MCF 10A (cell line): Measurements from ENCODE around the gene RALA. TPM values are rescaled to one million over a fixed set of nuclear protein-coding genes. Genes with fewer than 3 reads are reported as not detected.
A peak's percentile ranks its signal among the peaks of the same experiment; 100 is the strongest.

Experiments used
- BruUV-seq: library from RNA; stranded (reverse); fragments of 400-500 nt; replicated peaks from 2 replicates; lab custom pipeline; 2021; lab: Mats Ljungman, UMichigan
- CTCF ChIA-PET: fragments of 300-600 bp; sonication (Branson Sonifier 250); formaldehyde crosslinking; extraction: SDS; loops from one replicate; lab custom pipeline; 2021; ENCODE audit warnings: antibody characterized with exemption, inconsistent platforms; lab: Yijun Ruan, JAX
- POLR2A ChIA-PET: fragments of 300-600, 350-650 bp; sonication (Branson Sonifier 250); formaldehyde crosslinking; extraction: SDS; loops from one replicate; lab custom pipeline; 2020; ENCODE audit warnings: antibody characterized with exemption, inconsistent platforms; lab: Yijun Ruan, JAX
- DNase-seq: peaks from one replicate; pipeline ENCODE4 v3.0.0-alpha.2; 2018; ENCODE audit not compliant: unreplicated experiment
- H3K27ac Mint-ChIP-seq: one replicate; pipeline ENCODE4 v1.8.0; 2022; ENCODE audit warnings: mild to moderate bottlenecking, low read depth, mixed read lengths; ENCODE audit not compliant: unreplicated experiment
- H3K27me3 Mint-ChIP-seq: one replicate; pipeline ENCODE4 v1.8.0; 2022; ENCODE audit warnings: mixed read lengths; ENCODE audit not compliant: insufficient read depth, unreplicated experiment
- H3K36me3 Mint-ChIP-seq: one replicate; pipeline ENCODE4 v1.8.0; 2022; ENCODE audit warnings: mild to moderate bottlenecking, moderate library complexity, mixed read lengths; ENCODE audit not compliant: insufficient read depth, unreplicated experiment
- H3K4me1 Mint-ChIP-seq: one replicate; pipeline ENCODE4 v1.8.0; 2022; ENCODE audit warnings: mixed read lengths; ENCODE audit not compliant: insufficient read depth, unreplicated experiment
- H3K4me3 Mint-ChIP-seq: one replicate; pipeline ENCODE4 v1.8.0; 2022; ENCODE audit warnings: mild to moderate bottlenecking, moderate library complexity, mixed read lengths; ENCODE audit not compliant: unreplicated experiment
- H3K9me3 Mint-ChIP-seq: one replicate; pipeline ENCODE4 v1.8.0; 2022; ENCODE audit warnings: mixed read lengths; ENCODE audit not compliant: unreplicated experiment
- CTCF ChIP-seq: fragments of 200-600 bp; IDR thresholded peaks from one replicate; pipeline ENCODE4 v1.8.0; 2022; ENCODE audit warnings: antibody characterized with exemption, mild to moderate bottlenecking; ENCODE audit not compliant: unreplicated experiment
- intact Hi-C: fragments of 100-400 bp; cut with micrococcal nuclease; formaldehyde crosslinking; loops from 2 replicates; pipeline ENCODE4 v1.14.1; 2022
- total RNA-seq: library from RNA; stranded (reverse); gene quantifications from 2 replicates; pipeline ENCODE4 v1.2.3, GENCODE V29; 2022

The RALA gene
- total RNA-seq, 1 experiment from 2014 or later: 34.1 TPM

- Mint-ChIP-seq H3K27me3 (no peaks in the 10 kb centered on the region), H3K27ac (peak overlapping the region; percentile 41), H3K4me3 (no peak overlapping the region), H3K36me3 (no peaks in the 10 kb centered on the region), H3K4me1 (peaks cover 22% of the 10 kb centered on the region), H3K9me3 (no peaks in the 10 kb centered on the region)
- ChIA-PET POLR2A (no interaction called here), CTCF (no interaction called here)
- intact Hi-C loops: no loop called here
- BruUV-seq: no TSS peak
- no peak for DNase-seq
- TF ChIP-seq CTCF: no peak
Measured at GRCh38 chr7:39606941-39607340, 16.4 kb upstream of the RALA start.

GRCh38 chr7:39607865-39608264 is 15.5 kb upstream of the RALA start:
- TF ChIP-seq CTCF: no peak
- ChIA-PET POLR2A (no interaction called here), CTCF (no interaction called here)
- no peak for DNase-seq
- no peaks in the 10 kb centered on the region for H3K36me3 Mint-ChIP-seq
- H3K27me3 Mint-ChIP-seq: no peaks in the 10 kb centered on the region
- peaks cover 22% of the 10 kb centered on the region for H3K4me1 Mint-ChIP-seq
- intact Hi-C loops: no loop called here
- H3K9me3 Mint-ChIP-seq: no peaks in the 10 kb centered on the region
- BruUV-seq: no TSS peak
- H3K4me3 Mint-ChIP-seq: no peak overlapping the region
- no peak overlapping the region for H3K27ac Mint-ChIP-seq

GRCh38 chr7:39608278-39608677 is 15.1 kb upstream of the RALA start:
- Mint-ChIP-seq H3K36me3 (no peaks in the 10 kb centered on the region), H3K27ac (no peak overlapping the region), H3K27me3 (no peaks in the 10 kb centered on the region), H3K4me3 (no peak overlapping the region), H3K9me3 (no peaks in the 10 kb centered on the region), H3K4me1 (peaks cover 22% of the 10 kb centered on the region)
- POLR2A ChIA-PET: interaction anchor here (0.7 to 1.4 kb wide), 4 partner anchors 13 to 125 kb away, joined by 3 read pairs; no protein-coding TSS in a partner anchor
- CTCF ChIA-PET: interaction anchor here (0.7 to 1.6 kb wide), 2 partner anchors 13 to 28 kb away, joined by 4 to 5 read pairs; no protein-coding TSS in a partner anchor
- no TSS peak for BruUV-seq
- no peak for TF ChIP-seq CTCF
- DNase-seq: no peak
- intact Hi-C loops: no loop called here

- no TSS peak for BruUV-seq
- intact Hi-C loops: no loop called here
- Mint-ChIP-seq H3K27me3 (no peaks in the 10 kb centered on the region), H3K4me1 (peaks cover 27% of the 10 kb centered on the region), H3K27ac (no peak overlapping the region), H3K4me3 (no peak overlapping the region), H3K36me3 (no peaks in the 10 kb centered on the region), H3K9me3 (no peaks in the 10 kb centered on the region)
- no peak for TF ChIP-seq CTCF
- ChIA-PET CTCF (interaction anchor here (0.7 to 1.6 kb wide), 2 partner anchors 14 to 29 kb away, joined by 4 to 5 read pairs; no protein-coding TSS in a partner anchor), POLR2A (interaction anchor here (0.7 to 1.7 kb wide), 5 partner anchors 12 to 124 kb away, joined by 3 to 6 read pairs (median 3); partner anchors contain the start of gene RALA)
- no peak for DNase-seq
Measured at GRCh38 chr7:39609113-39609934, 14.0 kb upstream of the RALA start.
